GM12892 (cell line): Measurements from ENCODE around the gene SPCS1.

ENCODE experiments used
- POLR2A ChIP-seq: IDR thresholded peaks from 2 replicates; pipeline ENCODE4 v1.6.1; 2011; ENCODE audit warnings: low read depth, low read length, control low read depth
- POLR2AphosphoS5 ChIP-seq: IDR thresholded peaks from 2 replicates; pipeline ENCODE4 v1.6.1; 2011; ENCODE audit warnings: low read depth, low read length, control low read depth

DNA sequence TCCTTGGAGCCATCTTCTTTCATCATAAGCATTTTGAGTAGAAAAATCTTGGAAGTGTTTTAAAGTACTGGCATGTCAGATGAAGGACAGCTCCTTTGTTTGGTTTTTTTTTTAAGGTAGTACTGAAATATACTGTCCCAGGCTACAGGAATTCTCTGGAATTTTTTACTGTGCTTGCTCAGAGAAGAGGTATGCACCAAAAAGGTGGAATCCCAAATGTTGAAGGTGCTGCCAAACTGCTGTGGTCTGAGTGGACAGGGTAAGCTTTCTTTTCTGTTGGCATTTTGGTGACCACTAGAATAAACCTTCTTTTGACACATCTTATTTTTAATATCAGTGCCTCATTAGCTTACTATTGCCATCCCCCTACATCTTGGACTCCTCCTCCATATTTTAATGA, 12.8 kb upstream of the SPCS1 start:
- TF ChIP-seq POLR2AphosphoS5 (no peak), POLR2A (no peak)
